Measurements from ENCODE around the gene SORCS2. TPM values are rescaled to one million over a fixed set of nuclear protein-coding genes. Genes with fewer than 3 reads are reported as not detected.

The SORCS2 gene
- total RNA-seq, 1 donor from 2014 or later = 1.2 TPM

GRCh38 chr4:7498446-7499200 is 306.3 kb downstream of the SORCS2 start:
- ATAC-seq (ENCODE audit: poor library complexity) (no peak), DNase-seq (no peak)
- intact Hi-C loops (cut with DNase I) = no loop called here

- ATAC-seq (ENCODE audit: poor library complexity) (no peak), DNase-seq (no peak)
- intact Hi-C loops (cut with DNase I) = no loop called here
These were observed 307.3 kb downstream of the SORCS2 start for GRCh38 chr4:7499661-7500060.

GRCh38 chr4:7500404-7500803 is 308.1 kb downstream of the SORCS2 start:
- ATAC-seq (ENCODE audit: poor library complexity) = no peak
- DNase-seq = no peak
- intact Hi-C loops (cut with DNase I) = no loop called here

- DNase-seq (no peak), ATAC-seq (ENCODE audit: poor library complexity) (no peak)
- intact Hi-C loops (cut with DNase I) = no loop called here
These were observed 309.0 kb downstream of the SORCS2 start for GRCh38 chr4:7501314-7501713.

GRCh38 chr4:7501873-7502272 is 309.5 kb downstream of the SORCS2 start:
- DNase-seq (no peak), ATAC-seq (ENCODE audit: poor library complexity) (no peak)
- intact Hi-C loops (cut with DNase I) = no loop called here

GRCh38 chr4:7503559-7504249 is 311.4 kb downstream of the SORCS2 start:
- DNase-seq = no peak
- intact Hi-C loops (cut with DNase I) = no loop called here
- no peak for ATAC-seq (ENCODE audit: poor library complexity)

- DNase-seq = no peak
- no peak for ATAC-seq (ENCODE audit: poor library complexity)
- intact Hi-C loops (cut with DNase I) = no loop called here
These were observed 313.0 kb downstream of the SORCS2 start for GRCh38 chr4:7505116-7505900.

- DNase-seq (no peak), ATAC-seq (ENCODE audit: poor library complexity) (no peak)
- intact Hi-C loops (cut with DNase I) = no loop called here
These were observed 313.8 kb downstream of the SORCS2 start for GRCh38 chr4:7506119-7506518.

- DNase-seq (no peak), ATAC-seq (ENCODE audit: poor library complexity) (no peak)
- intact Hi-C loops (cut with DNase I) = no loop called here
These were observed 314.2 kb downstream of the SORCS2 start for GRCh38 chr4:7506572-7506971.

- DNase-seq (no peak), ATAC-seq (ENCODE audit: poor library complexity) (no peak)
- intact Hi-C loops (cut with DNase I) = no loop called here
These were observed 315.0 kb downstream of the SORCS2 start for GRCh38 chr4:7507381-7507780.

GRCh38 chr4:7510066-7510465 is 317.7 kb downstream of the SORCS2 start:
- no peak for ATAC-seq (ENCODE audit: poor library complexity)
- DNase-seq = no peak
- intact Hi-C loops (cut with DNase I) = no loop called here

- no peak for DNase-seq
- no peak for ATAC-seq (ENCODE audit: poor library complexity)
- intact Hi-C loops (cut with DNase I) = no loop called here
These were observed 318.2 kb downstream of the SORCS2 start for GRCh38 chr4:7510538-7510937.

GRCh38 chr4:7511525-7511924 is 319.2 kb downstream of the SORCS2 start:
- ATAC-seq (ENCODE audit: poor library complexity) = no peak
- intact Hi-C loops (cut with DNase I) = no loop called here
- no peak for DNase-seq

GRCh38 chr4:7512428-7512827 is 320.1 kb downstream of the SORCS2 start:
- DNase-seq (no peak), ATAC-seq (ENCODE audit: poor library complexity) (no peak)
- intact Hi-C loops (cut with DNase I) = no loop called here

- DNase-seq = no peak
- ATAC-seq (ENCODE audit: poor library complexity) = no peak
- intact Hi-C loops (cut with DNase I) = no loop called here
These were observed 320.6 kb downstream of the SORCS2 start for GRCh38 chr4:7512946-7513345.

GRCh38 chr4:7513671-7514070 is 321.3 kb downstream of the SORCS2 start:
- ATAC-seq (ENCODE audit: poor library complexity) (no peak), DNase-seq (no peak)
- intact Hi-C loops (cut with DNase I) = no loop called here

- intact Hi-C loops (cut with DNase I) = no loop called here
- DNase-seq (no peak), ATAC-seq (ENCODE audit: poor library complexity) (no peak)
These were observed 321.9 kb downstream of the SORCS2 start for GRCh38 chr4:7514281-7514680.

GRCh38 chr4:7514789-7515188 is 322.5 kb downstream of the SORCS2 start:
- no peak for ATAC-seq (ENCODE audit: poor library complexity)
- intact Hi-C loops (cut with DNase I) = loop anchor here (5.0 kb wide), 1 partner anchor 118 kb away; no protein-coding TSS in a partner anchor
- DNase-seq = no peak

GRCh38 chr4:7515390-7515902 is 323.1 kb downstream of the SORCS2 start:
- intact Hi-C loops (cut with DNase I) = loop anchor here (5.0 kb wide), 1 partner anchor 117 kb away; no protein-coding TSS in a partner anchor
- ATAC-seq (ENCODE audit: poor library complexity) (no peak), DNase-seq (no peak)

Data from Right ventricle myocardium superior (tissue), 1 donor.